Neural cell (in vitro differentiated cells): ENCODE measurements around the gene TMIGD3.

Experiments
- EP300 ChIP-seq: fragments of 450-650 bp; conservative IDR thresholded peaks from 2 replicates; pipeline ENCODE4 v1.6.1; 2014; ENCODE audit warnings: antibody characterized with exemption, mild to moderate bottlenecking, moderate library complexity; ENCODE audit not compliant: poor library complexity, severe bottlenecking
- EZH2 ChIP-seq: fragments of 200-600, 300-800 bp; shearing (Covaris generic), sonication (generic); IDR thresholded peaks from 2 replicates; pipeline ENCODE4 v1.6.1; 2014; ENCODE audit warnings: antibody characterized with exemption, low read length, borderline replicate concordance, mild to moderate bottlenecking; ENCODE audit not compliant: insufficient read depth, poor library complexity, severe bottlenecking
- MXI1 ChIP-seq: fragments of 450-650 bp; conservative IDR thresholded peaks from 2 replicates; pipeline ENCODE4 v1.6.1; 2014; ENCODE audit warnings: antibody characterized with exemption, mild to moderate bottlenecking; ENCODE audit not compliant: poor library complexity, severe bottlenecking
- POLR2AphosphoS5 ChIP-seq: IDR thresholded peaks from 2 replicates; pipeline ENCODE4 v1.6.1; 2012
- RAD21 ChIP-seq: fragments of 450-650 bp; conservative IDR thresholded peaks from 2 replicates; pipeline ENCODE4 v1.6.1; 2014; ENCODE audit warnings: antibody characterized with exemption, mild to moderate bottlenecking, moderate library complexity
- SMC3 ChIP-seq: fragments of 450-650 bp; conservative IDR thresholded peaks from 2 replicates; pipeline ENCODE4 v1.6.1; 2014; ENCODE audit warnings: antibody characterized with exemption, mild to moderate bottlenecking, moderate library complexity; ENCODE audit not compliant: poor library complexity
- TAF1 ChIP-seq: IDR thresholded peaks from 2 replicates; pipeline ENCODE4 v1.6.1; 2012; ENCODE audit warnings: low read depth
- TF ChIP-seq, protein P1 (sequence below): fragments of 450-650 bp; IDR thresholded peaks from 2 replicates; pipeline ENCODE4 v1.5.1; 2014; ENCODE audit warnings: antibody characterized with exemption, mild to moderate bottlenecking, moderate library complexity; ENCODE audit not compliant: poor library complexity, severe bottlenecking
- TF ChIP-seq, protein P2 (sequence below): IDR thresholded peaks from 2 replicates; pipeline ENCODE4 v1.6.1; 2012; ENCODE audit warnings: borderline replicate concordance

DNA sequence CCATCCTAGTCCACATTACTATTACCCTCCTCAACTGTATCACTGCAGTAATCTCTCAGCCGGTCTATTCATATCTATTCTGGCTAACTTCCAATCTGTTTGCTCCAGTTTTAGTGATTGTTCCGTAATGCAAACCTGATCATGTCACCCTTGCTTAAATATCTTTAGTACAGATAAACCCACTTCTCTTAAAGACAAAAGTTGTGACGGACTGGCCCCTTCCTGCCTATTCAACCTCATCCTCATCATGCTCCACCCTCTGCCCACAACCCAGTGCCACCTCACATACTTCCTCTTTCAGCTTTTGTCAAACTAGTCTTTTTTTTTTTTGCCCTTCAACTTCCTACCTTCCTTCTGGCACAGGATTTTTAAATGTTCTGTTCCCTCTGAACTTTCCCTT, 32.4 kb downstream of the TMIGD3 start:
- TF ChIP-seq SMC3: no peak
- TF ChIP-seq, protein P1, sequence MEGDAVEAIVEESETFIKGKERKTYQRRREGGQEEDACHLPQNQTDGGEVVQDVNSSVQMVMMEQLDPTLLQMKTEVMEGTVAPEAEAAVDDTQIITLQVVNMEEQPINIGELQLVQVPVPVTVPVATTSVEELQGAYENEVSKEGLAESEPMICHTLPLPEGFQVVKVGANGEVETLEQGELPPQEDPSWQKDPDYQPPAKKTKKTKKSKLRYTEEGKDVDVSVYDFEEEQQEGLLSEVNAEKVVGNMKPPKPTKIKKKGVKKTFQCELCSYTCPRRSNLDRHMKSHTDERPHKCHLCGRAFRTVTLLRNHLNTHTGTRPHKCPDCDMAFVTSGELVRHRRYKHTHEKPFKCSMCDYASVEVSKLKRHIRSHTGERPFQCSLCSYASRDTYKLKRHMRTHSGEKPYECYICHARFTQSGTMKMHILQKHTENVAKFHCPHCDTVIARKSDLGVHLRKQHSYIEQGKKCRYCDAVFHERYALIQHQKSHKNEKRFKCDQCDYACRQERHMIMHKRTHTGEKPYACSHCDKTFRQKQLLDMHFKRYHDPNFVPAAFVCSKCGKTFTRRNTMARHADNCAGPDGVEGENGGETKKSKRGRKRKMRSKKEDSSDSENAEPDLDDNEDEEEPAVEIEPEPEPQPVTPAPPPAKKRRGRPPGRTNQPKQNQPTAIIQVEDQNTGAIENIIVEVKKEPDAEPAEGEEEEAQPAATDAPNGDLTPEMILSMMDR: no peak
- no peak for TF ChIP-seq RAD21
- no peak for TF ChIP-seq POLR2AphosphoS5
- no peak for TF ChIP-seq EP300
- TF ChIP-seq, protein P2, sequence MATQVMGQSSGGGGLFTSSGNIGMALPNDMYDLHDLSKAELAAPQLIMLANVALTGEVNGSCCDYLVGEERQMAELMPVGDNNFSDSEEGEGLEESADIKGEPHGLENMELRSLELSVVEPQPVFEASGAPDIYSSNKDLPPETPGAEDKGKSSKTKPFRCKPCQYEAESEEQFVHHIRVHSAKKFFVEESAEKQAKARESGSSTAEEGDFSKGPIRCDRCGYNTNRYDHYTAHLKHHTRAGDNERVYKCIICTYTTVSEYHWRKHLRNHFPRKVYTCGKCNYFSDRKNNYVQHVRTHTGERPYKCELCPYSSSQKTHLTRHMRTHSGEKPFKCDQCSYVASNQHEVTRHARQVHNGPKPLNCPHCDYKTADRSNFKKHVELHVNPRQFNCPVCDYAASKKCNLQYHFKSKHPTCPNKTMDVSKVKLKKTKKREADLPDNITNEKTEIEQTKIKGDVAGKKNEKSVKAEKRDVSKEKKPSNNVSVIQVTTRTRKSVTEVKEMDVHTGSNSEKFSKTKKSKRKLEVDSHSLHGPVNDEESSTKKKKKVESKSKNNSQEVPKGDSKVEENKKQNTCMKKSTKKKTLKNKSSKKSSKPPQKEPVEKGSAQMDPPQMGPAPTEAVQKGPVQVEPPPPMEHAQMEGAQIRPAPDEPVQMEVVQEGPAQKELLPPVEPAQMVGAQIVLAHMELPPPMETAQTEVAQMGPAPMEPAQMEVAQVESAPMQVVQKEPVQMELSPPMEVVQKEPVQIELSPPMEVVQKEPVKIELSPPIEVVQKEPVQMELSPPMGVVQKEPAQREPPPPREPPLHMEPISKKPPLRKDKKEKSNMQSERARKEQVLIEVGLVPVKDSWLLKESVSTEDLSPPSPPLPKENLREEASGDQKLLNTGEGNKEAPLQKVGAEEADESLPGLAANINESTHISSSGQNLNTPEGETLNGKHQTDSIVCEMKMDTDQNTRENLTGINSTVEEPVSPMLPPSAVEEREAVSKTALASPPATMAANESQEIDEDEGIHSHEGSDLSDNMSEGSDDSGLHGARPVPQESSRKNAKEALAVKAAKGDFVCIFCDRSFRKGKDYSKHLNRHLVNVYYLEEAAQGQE: no peak
- no peak for TF ChIP-seq MXI1
- no peak for TF ChIP-seq TAF1
- TF ChIP-seq EZH2: no peak
